GM12878 (cell line): Measurements from ENCODE around the gene SLC26A1.

Experiments used
- CTCF ChIP-seq, 3 experiments: IDR thresholded peaks in 2 of 3; conservative IDR thresholded peaks in 1 of 3; 2 replicates each; pipeline ENCODE4 v1.5.1; 2011; ENCODE audit warnings: low read depth in 3 of 3, low read length in 3 of 3, mild to moderate bottlenecking in 3 of 3, control low read depth in 2 of 3, moderate library complexity in 2 of 3, inconsistent platforms in 1 of 3, mixed read lengths in 1 of 3; ENCODE audit not compliant: control insufficient read depth in 2 of 3, insufficient read depth in 1 of 3; ENCODE audit errors: extremely low read depth in 1 of 3
- EZH2 ChIP-seq: IDR thresholded peaks from 2 replicates; pipeline ENCODE4 v1.6.1; 2012; ENCODE audit warnings: low read depth, mild to moderate bottlenecking, control low read depth, inconsistent platforms, low read length, borderline replicate concordance; ENCODE audit not compliant: control insufficient read depth
- FOXM1 ChIP-seq: IDR thresholded peaks from 2 replicates; pipeline ENCODE4 v1.6.1; 2012; ENCODE audit warnings: low read depth, mild to moderate bottlenecking, inconsistent platforms, low read length, moderate library complexity
- POLR2A ChIP-seq: IDR thresholded peaks from 2 replicates; pipeline ENCODE4 v1.6.1; 2011; ENCODE audit warnings: low read depth, mild to moderate bottlenecking, low read length

- TF ChIP-seq FOXM1 (no peak), CTCF (IDR thresholded peaks at IDR 0.05 in 2 of 3, conservative IDR thresholded peaks at IDR 0.05 in 1 of 3; ENCODE audit: control insufficient read depth in 2 of 3, extremely low read depth in 1 of 3, insufficient read depth in 1 of 3, low read depth in 3 of 3, low read length in 3 of 3) (no peak), POLR2A (no peak), EZH2 (no peak)
Observed at GRCh38 chr4:988726-989721, 4.2 kb downstream of the SLC26A1 start.
